A549 (cell line): Measurements from ENCODE around the gene PDE3A.

Source experiments
- CTCF ChIP-seq: fragments of >200 bp; sonication (Bioruptor Twin); formaldehyde crosslinking; IDR thresholded peaks from 3 replicates; pipeline ENCODE4 v1.5.1; 2016
- EHF ChIP-seq: fragments of 250-450 bp; sonication (Bioruptor Pico); IDR thresholded peaks from 2 replicates; pipeline ENCODE4 v1.5.0; 2020; ENCODE audit warnings: mild to moderate bottlenecking
- EP300 ChIP-seq, 2 experiments: fragments of >200 bp; sonication (Bioruptor Twin); formaldehyde crosslinking; IDR thresholded peaks; 2 replicates in 1 of 2; 3 replicates in 1 of 2; pipeline ENCODE4 v1.6.1; 2016 to 2017
- NFE2L2 ChIP-seq: fragments of 150-350 bp; conservative IDR thresholded peaks from 2 replicates; pipeline ENCODE4 v1.6.1; 2014; ENCODE audit warnings: low read length
- POLR2A ChIP-seq: IDR thresholded peaks from 2 replicates; pipeline ENCODE4 v1.6.1; 2012; ENCODE audit warnings: mild to moderate bottlenecking, low read length
- RCOR1 ChIP-seq: fragments of 150-350 bp; IDR thresholded peaks from 2 replicates; pipeline ENCODE4 v1.6.1; 2014; ENCODE audit warnings: antibody characterized with exemption, low read length, low read depth
- SMC3 ChIP-seq: fragments of >200 bp; sonication (Bioruptor Twin); formaldehyde crosslinking; IDR thresholded peaks from 3 replicates; pipeline ENCODE4 v1.6.1; 2018; ENCODE audit warnings: inconsistent platforms
- TP53 ChIP-seq: fragments of 250-450 bp; sonication (Bioruptor Pico); IDR thresholded peaks from 2 replicates; pipeline ENCODE4 v1.5.0; 2021; ENCODE audit warnings: mild to moderate bottlenecking, moderate library complexity

- TF ChIP-seq POLR2A, result no peak
- no peak for TF ChIP-seq SMC3
- TF ChIP-seq TP53 (CRISPR knock-in tag), result no peak
- no peak for TF ChIP-seq EP300 (IDR thresholded peaks at IDR 0.05)
- no peak for TF ChIP-seq EHF
- TF ChIP-seq NFE2L2, result no peak
- TF ChIP-seq CTCF, result no peak
- TF ChIP-seq RCOR1, result no peak
Measured at GRCh38 chr12:20643822-20644221, 275.5 kb downstream of the PDE3A start.
